HEK293 (cell line): Measurements from ENCODE around the gene STMN1.

Experiments used
- BCL11A ChIP-seq: fragments of 450-650 bp; formaldehyde crosslinking; IDR thresholded peaks from 2 replicates; pipeline ENCODE4 v1.5.1; 2016; ENCODE audit warnings: low read depth, missing biosample characterization, missing genetic modification characterization
- GLIS2 ChIP-seq: fragments of 450-650 bp; formaldehyde crosslinking; IDR thresholded peaks from 2 replicates; pipeline ENCODE4 v1.5.1; 2016; ENCODE audit warnings: missing biosample characterization, missing genetic modification characterization
- HOXC10 ChIP-seq: sonication (generic); formaldehyde crosslinking; IDR thresholded peaks from 2 replicates; pipeline ENCODE4 v1.8.1; 2023; ENCODE audit warnings: mild to moderate bottlenecking, missing genetic modification reagents
- INSM2 ChIP-seq: fragments of 450-650 bp; formaldehyde crosslinking; IDR thresholded peaks from 2 replicates; pipeline ENCODE4 v1.5.1; 2016; ENCODE audit warnings: missing biosample characterization, missing genetic modification characterization
- KLF9 ChIP-seq: fragments of 450-650 bp; formaldehyde crosslinking; IDR thresholded peaks from 2 replicates; pipeline ENCODE4 v1.5.1; 2016; ENCODE audit warnings: missing biosample characterization, missing genetic modification characterization, low read depth
- MYNN ChIP-seq: fragments of 450-650 bp; formaldehyde crosslinking; IDR thresholded peaks from 2 replicates; pipeline ENCODE4 v1.5.1; 2016; ENCODE audit warnings: missing biosample characterization, missing genetic modification characterization, borderline replicate concordance
- PRDM10 ChIP-seq: fragments of 450-650 bp; formaldehyde crosslinking; IDR thresholded peaks from 2 replicates; pipeline ENCODE4 v1.5.1; 2016; ENCODE audit warnings: missing biosample characterization, missing genetic modification characterization
- SP3 ChIP-seq: fragments of 450-650 bp; formaldehyde crosslinking; IDR thresholded peaks from 2 replicates; pipeline ENCODE4 v1.5.1; 2016; ENCODE audit warnings: missing biosample characterization, missing genetic modification characterization
- SP7 ChIP-seq: fragments of 450-650 bp; formaldehyde crosslinking; IDR thresholded peaks from 2 replicates; pipeline ENCODE4 v1.5.1; 2016; ENCODE audit warnings: missing biosample characterization, missing genetic modification characterization
- ZBTB8A ChIP-seq: fragments of 450-650 bp; formaldehyde crosslinking; IDR thresholded peaks from 2 replicates; pipeline ENCODE4 v1.5.1; 2016; ENCODE audit warnings: missing biosample characterization, missing genetic modification characterization
- ZFHX2 ChIP-seq: fragments of 450-650 bp; formaldehyde crosslinking; conservative IDR thresholded peaks from 2 replicates; pipeline ENCODE4 v1.5.1; 2016; ENCODE audit warnings: missing biosample characterization, missing genetic modification characterization
- ZIC2 ChIP-seq: fragments of 450-650 bp; formaldehyde crosslinking; IDR thresholded peaks from 2 replicates; pipeline ENCODE4 v1.5.1; 2016; ENCODE audit warnings: missing biosample characterization, missing genetic modification characterization
- ZNF114 ChIP-seq: fragments of 450-650 bp; formaldehyde crosslinking; IDR thresholded peaks from 2 replicates; pipeline ENCODE4 v1.5.0; 2017; ENCODE audit warnings: missing biosample characterization, missing genetic modification characterization
- ZNF146 ChIP-seq: fragments of 450-650 bp; formaldehyde crosslinking; IDR thresholded peaks from 2 replicates; pipeline ENCODE4 v1.5.1; 2016; ENCODE audit warnings: missing biosample characterization, missing genetic modification characterization
- ZNF19 ChIP-seq: fragments of 450-650 bp; formaldehyde crosslinking; IDR thresholded peaks from 2 replicates; pipeline ENCODE4; 2016; ENCODE audit warnings: missing biosample characterization, missing genetic modification characterization, low read depth
- ZNF202 ChIP-seq: fragments of 450-650 bp; formaldehyde crosslinking; IDR thresholded peaks from 2 replicates; pipeline ENCODE4 v1.5.1; 2016; ENCODE audit warnings: missing biosample characterization, missing genetic modification characterization, borderline replicate concordance
- ZNF302 ChIP-seq: fragments of 450-650 bp; formaldehyde crosslinking; IDR thresholded peaks from 2 replicates; pipeline ENCODE4 v1.5.1; 2016; ENCODE audit warnings: missing biosample characterization, missing genetic modification characterization, low read depth
- ZNF391 ChIP-seq: fragments of 450-650 bp; formaldehyde crosslinking; IDR thresholded peaks from 2 replicates; pipeline ENCODE4 v1.5.1; 2016; ENCODE audit warnings: low read depth, missing biosample characterization, missing genetic modification characterization, borderline replicate concordance
- ZNF398 ChIP-seq: fragments of 450-650 bp; formaldehyde crosslinking; IDR thresholded peaks from 2 replicates; pipeline ENCODE4 v1.5.1; 2017; ENCODE audit warnings: missing biosample characterization, missing genetic modification characterization
- ZNF514 ChIP-seq: fragments of 450-650 bp; formaldehyde crosslinking; IDR thresholded peaks from 2 replicates; pipeline ENCODE4 v1.5.1; 2016; ENCODE audit warnings: missing biosample characterization, missing genetic modification characterization
- ZNF555 ChIP-seq: fragments of 450-650 bp; formaldehyde crosslinking; conservative IDR thresholded peaks from 2 replicates; pipeline ENCODE4 v1.5.1; 2017; ENCODE audit warnings: missing biosample characterization, mild to moderate bottlenecking, missing genetic modification characterization, inconsistent platforms
- ZNF626 ChIP-seq: fragments of 450-650 bp; sonication (Bioruptor Pico); formaldehyde crosslinking; IDR thresholded peaks from 2 replicates; pipeline ENCODE4 v1.5.1; 2018; ENCODE audit warnings: missing biosample characterization, missing genetic modification characterization, inconsistent platforms
- ZNF707 ChIP-seq: fragments of 450-650 bp; formaldehyde crosslinking; IDR thresholded peaks from 2 replicates; pipeline ENCODE4 v1.5.1; 2016; ENCODE audit warnings: missing biosample characterization, missing genetic modification characterization
- ZNF776 ChIP-seq: fragments of 450-650 bp; formaldehyde crosslinking; IDR thresholded peaks from 2 replicates; pipeline ENCODE4 v1.5.0; 2017; ENCODE audit warnings: missing biosample characterization, missing genetic modification characterization, borderline replicate concordance
- ZSCAN23 ChIP-seq: fragments of 450-650 bp; formaldehyde crosslinking; IDR thresholded peaks from 2 replicates; pipeline ENCODE4 v1.5.1; 2016; ENCODE audit warnings: missing biosample characterization, missing genetic modification characterization
- ZSCAN30 ChIP-seq: fragments of 450-650 bp; IDR thresholded peaks from 2 replicates; pipeline ENCODE4 v1.5.1; 2018; ENCODE audit warnings: missing biosample characterization, mild to moderate bottlenecking, missing genetic modification characterization, moderate library complexity
- TF ChIP-seq, protein P1 (sequence below): fragments of 450-650 bp; formaldehyde crosslinking; IDR thresholded peaks from 2 replicates; pipeline ENCODE4 v1.5.1; 2016; ENCODE audit warnings: missing biosample characterization, missing genetic modification characterization
- TF ChIP-seq, protein P2 (sequence below): fragments of 450-650 bp; formaldehyde crosslinking; IDR thresholded peaks from 2 replicates; pipeline ENCODE4 v1.5.1; 2016; ENCODE audit warnings: missing biosample characterization, missing genetic modification characterization

The STMN1 gene

DNA sequence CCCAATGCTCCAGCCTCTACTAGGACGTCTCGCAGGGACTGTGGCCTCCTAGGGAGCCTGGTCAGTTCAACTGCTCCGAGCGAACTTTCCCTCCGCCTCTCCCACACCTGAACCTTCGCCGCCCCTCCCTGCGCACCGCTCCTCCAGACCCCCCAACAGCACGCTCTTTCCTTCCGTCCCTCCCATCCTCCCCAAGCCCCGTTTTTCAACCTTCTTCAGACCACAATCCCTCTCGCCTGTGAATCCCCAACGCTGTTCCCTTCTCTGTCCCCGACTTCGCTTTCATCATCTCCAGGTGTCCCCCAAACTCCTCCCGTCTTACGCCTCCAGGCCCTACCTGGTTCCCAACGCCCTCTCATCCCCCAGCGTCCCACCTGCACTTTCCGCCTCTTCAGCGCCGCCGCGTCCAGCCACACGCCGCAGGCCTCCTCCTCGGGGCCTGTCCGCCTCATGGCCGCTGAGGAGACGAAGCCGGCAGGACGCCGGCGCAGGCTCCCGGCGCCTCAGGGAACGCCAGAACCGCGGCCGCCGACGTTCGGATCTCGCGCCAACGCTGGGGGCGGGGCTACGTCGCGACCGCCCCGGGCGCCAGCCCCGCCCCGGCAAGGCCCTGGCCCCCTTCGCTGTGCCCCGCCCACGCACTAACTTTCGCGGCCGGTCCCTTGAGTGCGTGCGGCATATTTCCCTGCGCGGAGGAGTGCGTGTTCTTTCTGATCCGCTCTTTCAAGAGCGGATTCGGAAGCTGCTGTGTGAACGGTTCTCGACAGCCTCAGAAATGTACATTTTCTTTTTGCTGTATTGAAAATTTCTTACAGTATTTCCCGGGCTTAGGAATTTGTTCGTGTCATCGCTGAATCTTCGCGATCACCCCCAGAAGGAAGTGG, 47.1 kb downstream of the STMN1 start, which contains the start of gene AUNIP (continued):
- TF ChIP-seq, protein P1, sequence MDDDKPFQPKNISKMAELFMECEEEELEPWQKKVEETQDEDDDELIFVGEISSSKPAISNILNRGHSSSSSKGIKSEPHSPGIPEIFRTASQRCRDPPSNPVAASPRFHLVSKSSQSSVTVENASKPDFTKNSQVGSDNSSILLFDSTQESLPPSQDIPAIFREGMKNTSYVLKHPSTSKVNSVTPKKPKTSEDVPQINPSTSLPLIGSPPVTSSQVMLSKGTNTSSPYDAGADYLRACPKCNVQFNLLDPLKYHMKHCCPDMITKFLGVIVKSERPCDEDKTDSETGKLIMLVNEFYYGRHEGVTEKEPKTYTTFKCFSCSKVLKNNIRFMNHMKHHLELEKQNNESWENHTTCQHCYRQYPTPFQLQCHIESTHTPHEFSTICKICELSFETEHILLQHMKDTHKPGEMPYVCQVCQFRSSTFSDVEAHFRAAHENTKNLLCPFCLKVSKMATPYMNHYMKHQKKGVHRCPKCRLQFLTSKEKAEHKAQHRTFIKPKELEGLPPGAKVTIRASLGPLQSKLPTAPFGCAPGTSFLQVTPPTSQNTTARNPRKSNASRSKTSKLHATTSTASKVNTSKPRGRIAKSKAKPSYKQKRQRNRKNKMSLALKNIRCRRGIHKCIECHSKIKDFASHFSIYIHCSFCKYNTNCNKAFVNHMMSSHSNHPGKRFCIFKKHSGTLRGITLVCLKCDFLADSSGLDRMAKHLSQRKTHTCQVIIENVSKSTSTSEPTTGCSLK (tag by site-specific recombination) = no peak
- TF ChIP-seq SP3 (tag by site-specific recombination) = peak; percentile 64
- peak; percentile 65 for TF ChIP-seq INSM2 (tag by site-specific recombination)
- TF ChIP-seq ZNF776 (tag by site-specific recombination) = peak; percentile 36; the same call in 1 of the 2 replicates
- TF ChIP-seq PRDM10 (tag by site-specific recombination) = peak; percentile 99
- peak; percentile 95; the same call in 1 of the 2 replicates for TF ChIP-seq ZNF391 (tag by site-specific recombination)
- TF ChIP-seq ZNF555 = no peak
- no peak for TF ChIP-seq ZNF202 (tag by site-specific recombination)
- peak; percentile 79 for TF ChIP-seq KLF9 (tag by site-specific recombination)
- no peak for TF ChIP-seq HOXC10 (CRISPR knock-in tag)
- TF ChIP-seq ZIC2 (tag by site-specific recombination) = peak; percentile 79
- TF ChIP-seq ZNF707 (tag by site-specific recombination) = 0 out of 2 replicates have a peak, but pooled peaks have one; percentile 46
- TF ChIP-seq MYNN (tag by site-specific recombination) = 0 out of 2 replicates have a peak, but pooled peaks have one; percentile 68
- peak; percentile 61 for TF ChIP-seq ZNF398 (tag by site-specific recombination)
- TF ChIP-seq ZNF514 (tag by site-specific recombination) = no peak
- TF ChIP-seq ZNF146 (tag by site-specific recombination) = peak; percentile 70
- peak; percentile 86; the same call in 1 of the 2 replicates for TF ChIP-seq ZSCAN23
- TF ChIP-seq ZNF626 = no peak
- TF ChIP-seq, protein P2, sequence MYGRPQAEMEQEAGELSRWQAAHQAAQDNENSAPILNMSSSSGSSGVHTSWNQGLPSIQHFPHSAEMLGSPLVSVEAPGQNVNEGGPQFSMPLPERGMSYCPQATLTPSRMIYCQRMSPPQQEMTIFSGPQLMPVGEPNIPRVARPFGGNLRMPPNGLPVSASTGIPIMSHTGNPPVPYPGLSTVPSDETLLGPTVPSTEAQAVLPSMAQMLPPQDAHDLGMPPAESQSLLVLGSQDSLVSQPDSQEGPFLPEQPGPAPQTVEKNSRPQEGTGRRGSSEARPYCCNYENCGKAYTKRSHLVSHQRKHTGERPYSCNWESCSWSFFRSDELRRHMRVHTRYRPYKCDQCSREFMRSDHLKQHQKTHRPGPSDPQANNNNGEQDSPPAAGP = peak; percentile 91
- peak; percentile 53; the same call in 1 of the 2 replicates for TF ChIP-seq ZBTB8A (tag by site-specific recombination)
- TF ChIP-seq BCL11A = no peak
- TF ChIP-seq ZSCAN30 (tag by site-specific recombination) = peak; percentile 95
- peak; percentile 88 for TF ChIP-seq SP7 (tag by site-specific recombination)
- peak; percentile 92 for TF ChIP-seq ZFHX2 (tag by site-specific recombination)
- no peak for TF ChIP-seq ZNF114 (tag by site-specific recombination)
- peak; percentile 82 for TF ChIP-seq GLIS2 (tag by site-specific recombination)
- TF ChIP-seq ZNF302 (tag by site-specific recombination) = no peak
- TF ChIP-seq ZNF19 = no peak
